HCT116 (cell line): ENCODE data around the gene CD9. TPM values are rescaled to one million over a fixed set of nuclear protein-coding genes. Genes with fewer than 3 reads are reported as not detected.

Experiments used
- ATAC-seq: fragments of 200-7000 bp; cut with Tn5 transposase; 2 replicates; pipeline ENCODE4 v1.9.1; 2020; ENCODE audit warnings: mild to moderate bottlenecking, moderate library complexity
- BruUV-seq: library from RNA; stranded (reverse); fragments of 400-500 nt; replicated peaks from 2 replicates; lab custom pipeline; 2021; lab: Mats Ljungman, UMichigan
- CTCF ChIA-PET: fragments of 300-600 bp; sonication (Branson Sonifier 250); formaldehyde crosslinking; loops from one replicate; lab custom pipeline; 2021; ENCODE audit warnings: antibody characterized with exemption; lab: Charles Lee
- POLR2A ChIA-PET: fragments of 300-600, 350-600 bp; sonication (Branson Sonifier 250); formaldehyde crosslinking; loops from one replicate; lab custom pipeline; 2021; ENCODE audit warnings: antibody characterized with exemption; lab: Charles Lee
- RAD21 ChIA-PET, 2 experiments: fragments of 300-600 bp; sonication (Branson Sonifier 250); formaldehyde crosslinking; loops; one replicate each; lab custom pipeline; 2023; ENCODE audit warnings: low total read pairs in 2 of 2; ENCODE audit not compliant: uncharacterized antibody in 2 of 2, unreplicated experiment in 2 of 2, low non-redundant PET in 1 of 2; lab: Charles Lee
- DNase-seq: peaks from one replicate; pipeline ENCODE4 v3.0.0-alpha.2; 2010; ENCODE audit warnings: low read depth, low spot score
- H2AFZ ChIP-seq: fragments of 200-600 bp; shearing (Covaris generic), sonication (generic); 2 replicates; pipeline ENCODE4 v1.6.1; 2017; ENCODE audit warnings: low read depth, mixed run types, mixed read lengths, antibody characterized with exemption, low read length; ENCODE audit not compliant: poor library complexity, severe bottlenecking
- H3K27ac ChIP-seq: 2 replicates; pipeline ENCODE4 v1.5.1; 2012; ENCODE audit warnings: low read depth, low read length
- H3K27me3 ChIP-seq: fragments of 200-600 bp; sonication (generic); 2 replicates; pipeline ENCODE4 v1.6.1; 2016; ENCODE audit warnings: mixed run types, low read length, mixed read lengths; ENCODE audit not compliant: insufficient read depth
- H3K36me3 ChIP-seq, 2 experiments: fragments of 200-500 bp in 1 of 2; fragments of 200-600 bp in 1 of 2; sonication (Bioruptor generic) in 1 of 2; sonication (generic) in 1 of 2; 2 replicates each; pipeline versions ENCODE4 v1.5.1 to v1.6.1; 2014 to 2016; ENCODE audit warnings: low read length in 2 of 2, inconsistent platforms in 1 of 2, mixed read lengths in 1 of 2, mixed run types in 1 of 2; ENCODE audit not compliant: insufficient read depth in 2 of 2, control insufficient read depth in 1 of 2
- H3K4me1 ChIP-seq, 2 experiments: fragments of 200-600 bp in 1 of 2; sonication (generic) in 1 of 2; 2 replicates each; pipeline versions ENCODE4 v1.5.1 to v1.6.1; 2012 to 2017; ENCODE audit warnings: low read length in 2 of 2, inconsistent platforms in 1 of 2, mild to moderate bottlenecking in 1 of 2, mixed read lengths in 1 of 2, mixed run types in 1 of 2, moderate library complexity in 1 of 2; ENCODE audit not compliant: insufficient read depth in 2 of 2, control insufficient read depth in 1 of 2
- H3K4me2 ChIP-seq: fragments of 200-600 bp; sonication (generic); 2 replicates; pipeline ENCODE4 v1.6.1; 2017; ENCODE audit warnings: mixed run types, low read length, mixed read lengths
- H3K4me3 ChIP-seq, 2 experiments: fragments of 200-600 bp in 1 of 2; sonication (generic) in 1 of 2; replicated peaks in 1 of 2; 2 replicates each; pipeline ENCODE4 v1.5.1; 2011 to 2016; ENCODE audit warnings: low read length in 2 of 2, control low read depth in 1 of 2, low read depth in 1 of 2, mild to moderate bottlenecking in 1 of 2, mixed read lengths in 1 of 2, mixed run types in 1 of 2
- H3K79me2 ChIP-seq: fragments of 200-600 bp; sonication (generic); 2 replicates; pipeline ENCODE4 v1.6.1; 2017; ENCODE audit warnings: mild to moderate bottlenecking, mixed run types, low read length, moderate library complexity, mixed read lengths; ENCODE audit not compliant: insufficient read depth
- H3K9ac ChIP-seq: fragments of 200-600 bp; sonication (generic); 2 replicates; pipeline ENCODE4 v1.6.1; 2016; ENCODE audit warnings: low read length, mixed read lengths
- H3K9me2 ChIP-seq: fragments of 200-600 bp; sonication (generic), shearing (Covaris generic); 2 replicates; pipeline ENCODE4 v1.6.1; 2017; ENCODE audit warnings: mixed run types, mild to moderate bottlenecking, moderate library complexity; ENCODE audit not compliant: insufficient read depth
- H3K9me3 ChIP-seq, 2 experiments: fragments of 200-500 bp in 1 of 2; fragments of 200-600 bp in 1 of 2; sonication (Bioruptor generic) in 1 of 2; sonication (generic) in 1 of 2; 2 replicates each; pipeline ENCODE4 v1.6.1; 2014 to 2017; ENCODE audit warnings: low read length in 2 of 2, mixed read lengths in 2 of 2, inconsistent platforms in 1 of 2, low read depth in 1 of 2, mild to moderate bottlenecking in 1 of 2, mixed run types in 1 of 2, moderate library complexity in 1 of 2; ENCODE audit not compliant: control insufficient read depth in 1 of 2, insufficient read depth in 1 of 2
- H4K20me1 ChIP-seq: fragments of 200-600 bp; sonication (generic), shearing (Covaris generic); 2 replicates; pipeline ENCODE4 v1.6.1; 2017; ENCODE audit warnings: mixed run types, mild to moderate bottlenecking, moderate library complexity; ENCODE audit not compliant: insufficient read depth
- ATF3 ChIP-seq: IDR thresholded peaks from 2 replicates; pipeline ENCODE4 v1.6.1; 2012
- CBX3 ChIP-seq: IDR thresholded peaks from 2 replicates; pipeline ENCODE4 v1.6.1; 2012; ENCODE audit warnings: low read depth
- CEBPB ChIP-seq: IDR thresholded peaks from 2 replicates; pipeline ENCODE4 v1.6.1; 2012; ENCODE audit warnings: low read depth
- CTCF ChIP-seq, 3 experiments: fragments of 200-600 bp in 1 of 3; sonication (generic) in 1 of 3; IDR thresholded peaks in 2 of 3; conservative IDR thresholded peaks in 1 of 3; 2 replicates each; pipeline ENCODE4 v1.5.1; 2012 to 2017; ENCODE audit warnings: low read depth in 2 of 3, low read length in 2 of 3, antibody characterized with exemption in 1 of 3, borderline replicate concordance in 1 of 3, control low read depth in 1 of 3, mild to moderate bottlenecking in 1 of 3, mixed read lengths in 1 of 3, mixed run types in 1 of 3, moderate library complexity in 1 of 3; ENCODE audit not compliant: insufficient read depth in 1 of 3
- EGR1 ChIP-seq: IDR thresholded peaks from 2 replicates; pipeline ENCODE4 v1.6.1; 2012; ENCODE audit warnings: low read depth
- ELF1 ChIP-seq: IDR thresholded peaks from 2 replicates; pipeline ENCODE4 v1.6.1; 2012; ENCODE audit warnings: low read depth, borderline replicate concordance
- EZH2 ChIP-seq: fragments of 200-600 bp; sonication (generic); IDR thresholded peaks from 2 replicates; pipeline ENCODE4 v1.6.1; 2017; ENCODE audit warnings: antibody characterized with exemption, mixed run types
- EZH2phosphoT487 ChIP-seq: fragments of 200-600 bp; IDR thresholded peaks from 2 replicates; pipeline ENCODE4 v1.6.1; 2018; ENCODE audit warnings: antibody characterized with exemption, borderline replicate concordance
- FOSL1 ChIP-seq: IDR thresholded peaks from 2 replicates; pipeline ENCODE4 v1.6.1; 2012; ENCODE audit warnings: low read depth
- JUND ChIP-seq: IDR thresholded peaks from 2 replicates; pipeline ENCODE4 v1.6.1; 2012
- MAX ChIP-seq: IDR thresholded peaks from 2 replicates; pipeline ENCODE4 v1.6.1; 2012
- POLR2AphosphoS5 ChIP-seq: IDR thresholded peaks from 2 replicates; pipeline ENCODE4 v1.6.1; 2011; ENCODE audit warnings: mild to moderate bottlenecking, low read depth, low read length, moderate library complexity
- RAD21 ChIP-seq: IDR thresholded peaks from 2 replicates; pipeline ENCODE4 v1.6.1; 2012; ENCODE audit warnings: low read depth, mild to moderate bottlenecking
- SIN3A ChIP-seq: IDR thresholded peaks from 2 replicates; pipeline ENCODE4 v1.6.1; 2012; ENCODE audit warnings: low read depth
- SP1 ChIP-seq: IDR thresholded peaks from 2 replicates; pipeline ENCODE4 v1.6.1; 2012; ENCODE audit warnings: low read depth
- SRF ChIP-seq: IDR thresholded peaks from 2 replicates; pipeline ENCODE4 v1.6.1; 2012; ENCODE audit warnings: low read depth
- TCF7L2 ChIP-seq: IDR thresholded peaks from 2 replicates; pipeline ENCODE4 v1.7.0; 2011; ENCODE audit warnings: borderline replicate concordance, inconsistent platforms; ENCODE audit not compliant: insufficient read depth, insufficient read length; ENCODE audit errors: extremely low read depth
- YY1 ChIP-seq: IDR thresholded peaks from 2 replicates; pipeline ENCODE4 v1.6.1; 2011; ENCODE audit warnings: low read length, low read depth, moderate library complexity, mild to moderate bottlenecking; ENCODE audit not compliant: insufficient replicate concordance; ENCODE audit errors: extremely low read depth
- ZNF274 ChIP-seq: fragments of 200-500 bp; sonication (Bioruptor generic); IDR thresholded peaks from 2 replicates; pipeline ENCODE4 v1.6.1; 2014; ENCODE audit warnings: mild to moderate bottlenecking, low read depth, low read length, inconsistent platforms
- intact Hi-C: fragments of 100-400 bp; cut with micrococcal nuclease; formaldehyde crosslinking; loops from 2 replicates; pipeline ENCODE4 v1.10.0; 2022
- total RNA-seq: library from RNA; stranded (reverse); gene quantifications from one replicate; pipeline ENCODE4 v1.2.1, GENCODE V29; 2021; ENCODE audit not compliant: unreplicated experiment

The CD9 gene
- total RNA-seq, 1 experiment from 2014 or later, result 182 TPM

- TF ChIP-seq ELF1, result no peak
- TF ChIP-seq, all 23 proteins: peak for 0
Measured at GRCh38 chr12:6262623-6263022, 62.4 kb downstream of the CD9 start (continued).

GRCh38 chr12:6263931-6264330, 63.7 kb downstream of the CD9 start:
- H3K79me2 ChIP-seq, result no peaks in the 10 kb centered on the region
- intact Hi-C loops, result no loop called here
- H3K9me3 ChIP-seq, result no peaks in the 10 kb centered on the region
- ChIA-PET CTCF (no interaction called here), RAD21 (no interaction called here), POLR2A (no interaction called here)
- H3K27me3 ChIP-seq, result no peaks in the 10 kb centered on the region
- DNase-seq, result no peak
- no peak overlapping the region for H3K4me3 ChIP-seq
- H3K27ac ChIP-seq, result no peak overlapping the region
- H3K9me2 ChIP-seq, result no peaks in the 10 kb centered on the region
- no peak overlapping the region for H3K9ac ChIP-seq
- H3K4me2 ChIP-seq, result no peak overlapping the region
- TF ChIP-seq MAX, result no peak
- TF ChIP-seq TCF7L2, result no peak
- no peak for TF ChIP-seq FOSL1
- no peak for TF ChIP-seq SP1
- no peak for TF ChIP-seq CBX3
- TF ChIP-seq JUND, result no peak
- no peak for TF ChIP-seq CTCF (IDR thresholded peaks at IDR 0.05 in 2 of 3, conservative IDR thresholded peaks at IDR 0.05 in 1 of 3; ENCODE audit: borderline replicate concordance in 1 of 3, insufficient read depth in 1 of 3, low read depth in 2 of 3, low read length in 2 of 3)
- TF ChIP-seq ATF3, result no peak
- no peak for TF ChIP-seq EZH2phosphoT487
- TF ChIP-seq EGR1, result no peak
- TF ChIP-seq YY1, result no peak
- no peak for TF ChIP-seq POLR2AphosphoS5
- TF ChIP-seq RAD21, result no peak
- no peak for TF ChIP-seq ZNF274
- no peak for TF ChIP-seq SIN3A
- no peak for TF ChIP-seq SRF
- no peak for TF ChIP-seq EZH2
- no peak for TF ChIP-seq CEBPB
- H3K4me1 ChIP-seq, result peaks cover 8 to 13% of the 10 kb centered on the region in 2 experiments; a peak in 2 of 4 replicates
- no peaks in the 10 kb centered on the region for H4K20me1 ChIP-seq
- no peak for ATAC-seq
- no peak overlapping the region for H2AFZ ChIP-seq
- H3K36me3 ChIP-seq, result no peaks in the 10 kb centered on the region
- no TSS peak for BruUV-seq
